Measurements from ENCODE around the gene PPFIBP2. TPM values are rescaled to one million over a fixed set of nuclear protein-coding genes. Genes with fewer than 3 reads are reported as not detected.

Gene PPFIBP2
- 6.7 and 7.7 TPM in 2 replicates for total RNA-seq

GRCh38 chr11:7513234-7514098 is at the start of gene PPFIBP2:
Gene PPFIBP2 (plus strand): TSS chr11:7513999. CDS start chr11:7549476, 35,477 bp downstream.

GRCh38 chr11:7485186-7486097 is 28.4 kb upstream of the PPFIBP2 start, which contains the start of gene OLFML1:
Gene OLFML1 (plus strand): TSS chr11:7485506. CDS start chr11:7485876, 370 bp downstream.

GRCh38 chr11:7672960-7673723 is 159.3 kb downstream of the PPFIBP2 start, which contains the start of gene CYB5R2:
Gene CYB5R2 (minus strand): TSS chr11:7673500. CDS start chr11:7672825, 675 bp downstream.

Other genes with a start within 250 kb of the PPFIBP2 start
- gene OLFML1, start 28.5 kb upstream of the PPFIBP2 start, total RNA-seq: 3.1 and 3.8 TPM in 2 replicates
- 6.9 and 11.4 TPM in 2 replicates for gene CYB5R2, start 159.5 kb downstream of the PPFIBP2 start, total RNA-seq
- not detected in 2 replicates for gene OVCH2, start 192.5 kb downstream of the PPFIBP2 start, total RNA-seq